Karpas-422 (cell line): Measurements from ENCODE around the gene SH3PXD2B. TPM values are rescaled to one million over a fixed set of nuclear protein-coding genes. Genes with fewer than 3 reads are reported as not detected.

Source experiments
- DNase-seq: peaks from one replicate; pipeline ENCODE4 v3.0.0-alpha.2; 2015
- H2AFZ ChIP-seq: fragments of 200-600 bp; sonication (generic); 2 replicates; pipeline ENCODE4 v1.6.1; 2014; ENCODE audit warnings: antibody characterized with exemption, low read length, mixed read lengths
- H3K27ac ChIP-seq: fragments of 200-600 bp; sonication (generic); 2 replicates; pipeline ENCODE4 v1.5.1; 2014; ENCODE audit warnings: mild to moderate bottlenecking, low read length, moderate library complexity
- H3K27me3 ChIP-seq: fragments of 200-600 bp; sonication (generic); 2 replicates; pipeline ENCODE4 v1.6.1; 2014; ENCODE audit warnings: low read length, mixed read lengths
- H3K36me3 ChIP-seq: fragments of 200-600 bp; sonication (generic); 2 replicates; pipeline ENCODE4 v1.6.1; 2014; ENCODE audit warnings: low read length, mixed read lengths; ENCODE audit not compliant: insufficient read depth
- H3K4me1 ChIP-seq: fragments of 200-600 bp; sonication (generic); 2 replicates; pipeline ENCODE4 v1.6.1; 2014; ENCODE audit warnings: mild to moderate bottlenecking, low read length, mixed read lengths
- H3K4me2 ChIP-seq: fragments of 200-600 bp; sonication (generic); 2 replicates; pipeline ENCODE4 v1.6.1; 2014; ENCODE audit warnings: low read length, low read depth, mild to moderate bottlenecking; ENCODE audit not compliant: poor library complexity, severe bottlenecking
- H3K4me3 ChIP-seq: fragments of 200-600 bp; sonication (generic); 2 replicates; pipeline ENCODE4 v1.5.1; 2014; ENCODE audit warnings: mild to moderate bottlenecking, antibody characterized with exemption, low read length, mixed read lengths
- H3K79me2 ChIP-seq: fragments of 200-600 bp; sonication (generic); 2 replicates; pipeline ENCODE4 v1.6.1; 2014; ENCODE audit warnings: mild to moderate bottlenecking, low read length, mixed read lengths
- H3K9ac ChIP-seq: fragments of 200-600 bp; sonication (generic); 2 replicates; pipeline ENCODE4 v1.6.0; 2014; ENCODE audit warnings: low read length
- H3K9me2 ChIP-seq: fragments of 200-600 bp; sonication (generic), shearing (Covaris generic); replicated peaks from 2 replicates; pipeline ENCODE4 v1.6.0; 2014; ENCODE audit warnings: mild to moderate bottlenecking, low read length, moderate library complexity; ENCODE audit not compliant: insufficient read depth
- H3K9me3 ChIP-seq: fragments of 300-700, 200-600 bp; sonication (generic); 2 replicates; pipeline ENCODE4 v1.6.1; 2014; ENCODE audit warnings: low read length, mixed read lengths
- H4K20me1 ChIP-seq: fragments of 200-600 bp; sonication (generic); 2 replicates; pipeline ENCODE4 v1.6.1; 2014; ENCODE audit warnings: mild to moderate bottlenecking, antibody characterized with exemption, low read length, low read depth; ENCODE audit not compliant: insufficient read depth
- total RNA-seq: library from RNA; depleted of rRNA; stranded (reverse); fragments of >200 nt; shearing (Covaris generic); gene quantifications from 2 replicates; pipeline ENCODE4 v1.2.3, GENCODE V29; 2014; ENCODE audit warnings: low replicate concordance

The SH3PXD2B gene
- total RNA-seq, 1 experiment from 2014 or later: 0.15 TPM

GRCh38 chr5:172396220-172396619, 58.1 kb downstream of the SH3PXD2B start:
- no peak overlapping the region for H3K27ac ChIP-seq
- no peak overlapping the region for H2AFZ ChIP-seq
- H3K4me3 ChIP-seq: no peak overlapping the region
- H3K36me3 ChIP-seq: no peaks in the 10 kb centered on the region
- H3K4me1 ChIP-seq: no peaks in the 10 kb centered on the region
- H3K4me2 ChIP-seq: no peak overlapping the region
- no peaks in the 10 kb centered on the region for H4K20me1 ChIP-seq
- no peaks in the 10 kb centered on the region for H3K9me2 ChIP-seq
- no peak overlapping the region for H3K9ac ChIP-seq
- no peaks in the 10 kb centered on the region for H3K27me3 ChIP-seq
- no peaks in the 10 kb centered on the region for H3K9me3 ChIP-seq
- no peaks in the 10 kb centered on the region for H3K79me2 ChIP-seq
- no peak for DNase-seq

GRCh38 chr5:172395483-172395882, 58.8 kb downstream of the SH3PXD2B start:
- Histone ChIP-seq H3K9ac (no peak overlapping the region), H3K27me3 (no peaks in the 10 kb centered on the region), H3K4me1 (no peaks in the 10 kb centered on the region), H3K4me2 (no peak overlapping the region), H3K4me3 (no peak overlapping the region), H2AFZ (no peak overlapping the region), H3K9me2 (no peaks in the 10 kb centered on the region), H4K20me1 (no peaks in the 10 kb centered on the region), H3K36me3 (no peaks in the 10 kb centered on the region), H3K27ac (no peak overlapping the region), H3K79me2 (no peaks in the 10 kb centered on the region), H3K9me3 (no peaks in the 10 kb centered on the region)
- no peak for DNase-seq

GRCh38 chr5:172389578-172390112, 64.7 kb downstream of the SH3PXD2B start:
- no peak overlapping the region for H3K27ac ChIP-seq
- H3K9ac ChIP-seq: no peak overlapping the region
- H3K36me3 ChIP-seq: no peaks in the 10 kb centered on the region
- no peaks in the 10 kb centered on the region for H3K9me2 ChIP-seq
- H3K27me3 ChIP-seq: no peaks in the 10 kb centered on the region
- H4K20me1 ChIP-seq: no peaks in the 10 kb centered on the region
- no peaks in the 10 kb centered on the region for H3K79me2 ChIP-seq
- no peak overlapping the region for H3K4me3 ChIP-seq
- H3K4me2 ChIP-seq: no peak overlapping the region
- no peak overlapping the region for H2AFZ ChIP-seq
- no peaks in the 10 kb centered on the region for H3K4me1 ChIP-seq
- no peak for DNase-seq
- no peaks in the 10 kb centered on the region for H3K9me3 ChIP-seq

GRCh38 chr5:172388246-172388733, 66.0 kb downstream of the SH3PXD2B start:
- Histone ChIP-seq H3K4me3 (no peak overlapping the region), H3K36me3 (no peaks in the 10 kb centered on the region), H3K9me3 (no peaks in the 10 kb centered on the region), H3K9ac (no peak overlapping the region), H3K79me2 (no peaks in the 10 kb centered on the region), H4K20me1 (no peaks in the 10 kb centered on the region), H3K4me1 (no peaks in the 10 kb centered on the region), H3K27me3 (no peaks in the 10 kb centered on the region), H2AFZ (no peak overlapping the region), H3K4me2 (no peak overlapping the region), H3K9me2 (no peaks in the 10 kb centered on the region), H3K27ac (no peak overlapping the region)
- no peak for DNase-seq

- Histone ChIP-seq H3K27me3 (no peaks in the 10 kb centered on the region), H3K4me2 (no peak overlapping the region), H3K79me2 (no peaks in the 10 kb centered on the region), H2AFZ (no peak overlapping the region), H3K9me2 (no peaks in the 10 kb centered on the region), H3K36me3 (no peaks in the 10 kb centered on the region), H3K27ac (no peak overlapping the region), H3K9me3 (no peaks in the 10 kb centered on the region), H3K9ac (no peak overlapping the region), H3K4me3 (no peak overlapping the region), H3K4me1 (no peaks in the 10 kb centered on the region), H4K20me1 (no peaks in the 10 kb centered on the region)
- DNase-seq: no peak
Observed at GRCh38 chr5:172385707-172386106, 68.6 kb downstream of the SH3PXD2B start.

- no peak overlapping the region for H3K4me2 ChIP-seq
- no peak overlapping the region for H2AFZ ChIP-seq
- no peaks in the 10 kb centered on the region for H3K27me3 ChIP-seq
- no peak overlapping the region for H3K9ac ChIP-seq
- no peaks in the 10 kb centered on the region for H4K20me1 ChIP-seq
- H3K36me3 ChIP-seq: no peaks in the 10 kb centered on the region
- H3K4me3 ChIP-seq: no peak overlapping the region
- DNase-seq: no peak
- no peaks in the 10 kb centered on the region for H3K4me1 ChIP-seq
- H3K79me2 ChIP-seq: no peaks in the 10 kb centered on the region
- no peaks in the 10 kb centered on the region for H3K9me2 ChIP-seq
- H3K27ac ChIP-seq: no peak overlapping the region
- H3K9me3 ChIP-seq: no peaks in the 10 kb centered on the region
Observed at GRCh38 chr5:172385010-172385563, 69.2 kb downstream of the SH3PXD2B start.

- Histone ChIP-seq H3K4me1 (no peaks in the 10 kb centered on the region), H3K4me3 (no peak overlapping the region), H4K20me1 (no peaks in the 10 kb centered on the region), H3K27me3 (no peaks in the 10 kb centered on the region), H2AFZ (no peak overlapping the region), H3K9me3 (no peaks in the 10 kb centered on the region), H3K79me2 (no peaks in the 10 kb centered on the region), H3K9me2 (no peaks in the 10 kb centered on the region), H3K9ac (no peak overlapping the region), H3K36me3 (no peaks in the 10 kb centered on the region), H3K27ac (no peak overlapping the region), H3K4me2 (no peak overlapping the region)
- DNase-seq: no peak
Observed at GRCh38 chr5:172383191-172383802, 71.0 kb downstream of the SH3PXD2B start.

- H3K36me3 ChIP-seq: no peaks in the 10 kb centered on the region
- H3K9ac ChIP-seq: no peak overlapping the region
- DNase-seq: no peak
- H3K9me2 ChIP-seq: no peaks in the 10 kb centered on the region
- H4K20me1 ChIP-seq: no peaks in the 10 kb centered on the region
- H3K4me1 ChIP-seq: no peaks in the 10 kb centered on the region
- H3K4me2 ChIP-seq: no peak overlapping the region
- no peaks in the 10 kb centered on the region for H3K27me3 ChIP-seq
- no peak overlapping the region for H3K27ac ChIP-seq
- no peaks in the 10 kb centered on the region for H3K79me2 ChIP-seq
- no peak overlapping the region for H2AFZ ChIP-seq
- no peaks in the 10 kb centered on the region for H3K9me3 ChIP-seq
- no peak overlapping the region for H3K4me3 ChIP-seq
Observed at GRCh38 chr5:172380987-172381643, 73.2 kb downstream of the SH3PXD2B start.
